ENCODE data around the gene CLASP2.
"Not testable (repeated sequence)": the region's sequence is repeated elsewhere in the genome, so short reads cannot be mapped to it uniquely, and the experiment has no call there.

- TF ChIP-seq CTCF, POLR2A (IDR thresholded peaks at IDR 0.05): not testable (repeated sequence)
Observed at GRCh38 chr3:33754391-33754790, 36.3 kb upstream of the CLASP2 start.
